NB4 (cell line): Measurements from ENCODE around the gene PIGO.

Source experiments
- DNase-seq: peaks from one replicate; pipeline ENCODE4 v3.0.0; 2010; ENCODE audit warnings: low read depth
- H3K4me3 ChIP-seq: one replicate; pipeline ENCODE4 v1.5.1; 2011; ENCODE audit warnings: mild to moderate bottlenecking, low read depth, low read length, moderate library complexity
- CTCF ChIP-seq: IDR thresholded peaks from one replicate; pipeline ENCODE4 v1.5.1; 2012; ENCODE audit warnings: low read depth, low read length
- MAX ChIP-seq: IDR thresholded peaks from 2 replicates; pipeline ENCODE4 v1.6.1; 2011; ENCODE audit warnings: low read depth, low read length
- MYC ChIP-seq: IDR thresholded peaks from 2 replicates; pipeline ENCODE4 v1.6.1; 2011; ENCODE audit warnings: low read depth, low read length
- POLR2A ChIP-seq: IDR thresholded peaks from 2 replicates; pipeline ENCODE4 v1.6.1; 2011; ENCODE audit warnings: mild to moderate bottlenecking; ENCODE audit not compliant: insufficient read length; ENCODE audit errors: extremely low read depth

Gene PIGO

GRCh38 chr9:35096035-35096849 is at the start of gene PIGO:
PIGO (minus strand) TSS chr9:35096591; CDS start chr9:35095565, 1,026 bp downstream.
- peak; percentile 98 for DNase-seq

GRCh38 chr9:35142037-35142436 is 45.6 kb upstream of the PIGO start:
- no peak overlapping the region for H3K4me3 ChIP-seq
- no peak for DNase-seq
- TF ChIP-seq MAX (no peak), POLR2A (no peak), MYC (no peak), CTCF (no peak)

More at GRCh38 chr9:35096035-35096849, at the start of gene PIGO:
- TF ChIP-seq MYC (peak; percentile 76), CTCF (peak; percentile 97), POLR2A (peak; percentile 82), MAX (peak; percentile 88)
- peak within 1 kb of the TSS; percentile 92 for H3K4me3 ChIP-seq

GRCh38 chr9:35140093-35140492 is 43.7 kb upstream of the PIGO start:
- TF ChIP-seq MYC (no peak), POLR2A (no peak), CTCF (no peak), MAX (no peak)
- DNase-seq, result no peak
- no peak overlapping the region for H3K4me3 ChIP-seq

GRCh38 chr9:35136866-35137265 is 40.5 kb upstream of the PIGO start:
- H3K4me3 ChIP-seq, result no peak overlapping the region
- DNase-seq, result no peak
- TF ChIP-seq POLR2A, result no peak
- TF ChIP-seq MAX, result no peak
- no peak for TF ChIP-seq MYC
- TF ChIP-seq CTCF, result no peak

GRCh38 chr9:35135988-35136387 is 39.6 kb upstream of the PIGO start:
- peak; percentile 16 for DNase-seq
- no peak overlapping the region for H3K4me3 ChIP-seq
- TF ChIP-seq MYC, result no peak
- TF ChIP-seq POLR2A, result no peak
- TF ChIP-seq CTCF, result no peak
- TF ChIP-seq MAX, result no peak
